HL-60 (cell line): ENCODE results near the gene ATP6V1D.

ENCODE experiments used
- DNase-seq, 2 experiments: peaks; one replicate each; pipeline ENCODE4 v3.0.0-alpha.2; 2010 to 2020; ENCODE audit warnings: low read depth in 1 of 2, low spot score in 1 of 2
- H3K27ac ChIP-seq: fragments of 250-450 bp; sonication (Bioruptor Pico); replicated peaks from 2 replicates; pipeline ENCODE4 v1.5.1; 2020; ENCODE audit warnings: mild to moderate bottlenecking, moderate library complexity
- H3K27me3 ChIP-seq: fragments of 250-450 bp; sonication (Bioruptor Pico); 2 replicates; pipeline ENCODE4 v1.5.1; 2021; ENCODE audit warnings: mild to moderate bottlenecking, moderate library complexity; ENCODE audit not compliant: insufficient read depth, poor library complexity, severe bottlenecking
- H3K4me3 ChIP-seq: replicated peaks from 2 replicates; pipeline ENCODE4 v1.5.1; 2011; ENCODE audit warnings: mild to moderate bottlenecking, control low read depth, low read length; ENCODE audit not compliant: insufficient read depth
- GABPA ChIP-seq: IDR thresholded peaks from 2 replicates; pipeline ENCODE4 v1.6.1; 2012; ENCODE audit warnings: low read depth
- POLR2AphosphoS5 ChIP-seq: IDR thresholded peaks from 2 replicates; pipeline ENCODE4 v1.6.1; 2012; ENCODE audit warnings: low read depth
- SPI1 ChIP-seq: IDR thresholded peaks from 2 replicates; pipeline ENCODE4 v1.6.1; 2012; ENCODE audit warnings: low read depth, mild to moderate bottlenecking, borderline replicate concordance
- TF ChIP-seq, protein P1 (sequence below): IDR thresholded peaks from 2 replicates; pipeline ENCODE4 v1.6.1; 2012; ENCODE audit warnings: low read depth; ENCODE audit not compliant: insufficient replicate concordance
- TF ChIP-seq, protein P2 (sequence below): IDR thresholded peaks from one replicate; pipeline ENCODE4 v1.5.1; 2011; ENCODE audit warnings: low read length, control low read depth, inconsistent platforms; ENCODE audit not compliant: insufficient read depth

Gene ATP6V1D

DNA sequence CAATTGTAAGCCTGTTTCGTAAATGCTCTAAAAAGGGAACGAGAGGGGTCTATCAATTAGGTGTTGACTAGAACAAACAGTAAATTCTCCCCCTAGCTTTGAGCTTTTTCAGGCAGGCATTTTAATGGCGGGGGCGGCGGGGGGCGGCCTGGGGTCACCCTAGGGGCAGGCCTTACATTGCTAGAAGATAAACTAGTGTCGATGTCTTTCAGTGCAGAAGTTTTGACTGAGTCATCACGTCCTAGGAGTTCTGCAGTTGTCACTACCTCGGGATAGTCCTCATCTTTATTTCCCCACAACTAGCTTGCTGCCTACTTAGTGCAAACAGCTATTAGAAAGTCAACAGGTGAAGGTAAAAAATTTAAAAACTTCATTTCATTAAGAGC lies 1.6 kb downstream of the ATP6V1D start:
- Histone ChIP-seq H3K27ac (no peak overlapping the region), H3K4me3 (no peak overlapping the region), H3K27me3 (no peaks in the 10 kb centered on the region)
- TF ChIP-seq, protein P1, sequence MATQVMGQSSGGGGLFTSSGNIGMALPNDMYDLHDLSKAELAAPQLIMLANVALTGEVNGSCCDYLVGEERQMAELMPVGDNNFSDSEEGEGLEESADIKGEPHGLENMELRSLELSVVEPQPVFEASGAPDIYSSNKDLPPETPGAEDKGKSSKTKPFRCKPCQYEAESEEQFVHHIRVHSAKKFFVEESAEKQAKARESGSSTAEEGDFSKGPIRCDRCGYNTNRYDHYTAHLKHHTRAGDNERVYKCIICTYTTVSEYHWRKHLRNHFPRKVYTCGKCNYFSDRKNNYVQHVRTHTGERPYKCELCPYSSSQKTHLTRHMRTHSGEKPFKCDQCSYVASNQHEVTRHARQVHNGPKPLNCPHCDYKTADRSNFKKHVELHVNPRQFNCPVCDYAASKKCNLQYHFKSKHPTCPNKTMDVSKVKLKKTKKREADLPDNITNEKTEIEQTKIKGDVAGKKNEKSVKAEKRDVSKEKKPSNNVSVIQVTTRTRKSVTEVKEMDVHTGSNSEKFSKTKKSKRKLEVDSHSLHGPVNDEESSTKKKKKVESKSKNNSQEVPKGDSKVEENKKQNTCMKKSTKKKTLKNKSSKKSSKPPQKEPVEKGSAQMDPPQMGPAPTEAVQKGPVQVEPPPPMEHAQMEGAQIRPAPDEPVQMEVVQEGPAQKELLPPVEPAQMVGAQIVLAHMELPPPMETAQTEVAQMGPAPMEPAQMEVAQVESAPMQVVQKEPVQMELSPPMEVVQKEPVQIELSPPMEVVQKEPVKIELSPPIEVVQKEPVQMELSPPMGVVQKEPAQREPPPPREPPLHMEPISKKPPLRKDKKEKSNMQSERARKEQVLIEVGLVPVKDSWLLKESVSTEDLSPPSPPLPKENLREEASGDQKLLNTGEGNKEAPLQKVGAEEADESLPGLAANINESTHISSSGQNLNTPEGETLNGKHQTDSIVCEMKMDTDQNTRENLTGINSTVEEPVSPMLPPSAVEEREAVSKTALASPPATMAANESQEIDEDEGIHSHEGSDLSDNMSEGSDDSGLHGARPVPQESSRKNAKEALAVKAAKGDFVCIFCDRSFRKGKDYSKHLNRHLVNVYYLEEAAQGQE = no peak
- TF ChIP-seq POLR2AphosphoS5 (no peak), SPI1 (no peak), GABPA (no peak)
- TF ChIP-seq, protein P2, sequence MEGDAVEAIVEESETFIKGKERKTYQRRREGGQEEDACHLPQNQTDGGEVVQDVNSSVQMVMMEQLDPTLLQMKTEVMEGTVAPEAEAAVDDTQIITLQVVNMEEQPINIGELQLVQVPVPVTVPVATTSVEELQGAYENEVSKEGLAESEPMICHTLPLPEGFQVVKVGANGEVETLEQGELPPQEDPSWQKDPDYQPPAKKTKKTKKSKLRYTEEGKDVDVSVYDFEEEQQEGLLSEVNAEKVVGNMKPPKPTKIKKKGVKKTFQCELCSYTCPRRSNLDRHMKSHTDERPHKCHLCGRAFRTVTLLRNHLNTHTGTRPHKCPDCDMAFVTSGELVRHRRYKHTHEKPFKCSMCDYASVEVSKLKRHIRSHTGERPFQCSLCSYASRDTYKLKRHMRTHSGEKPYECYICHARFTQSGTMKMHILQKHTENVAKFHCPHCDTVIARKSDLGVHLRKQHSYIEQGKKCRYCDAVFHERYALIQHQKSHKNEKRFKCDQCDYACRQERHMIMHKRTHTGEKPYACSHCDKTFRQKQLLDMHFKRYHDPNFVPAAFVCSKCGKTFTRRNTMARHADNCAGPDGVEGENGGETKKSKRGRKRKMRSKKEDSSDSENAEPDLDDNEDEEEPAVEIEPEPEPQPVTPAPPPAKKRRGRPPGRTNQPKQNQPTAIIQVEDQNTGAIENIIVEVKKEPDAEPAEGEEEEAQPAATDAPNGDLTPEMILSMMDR = no peak
- no peak for DNase-seq

GRCh38 chr14:67357186-67357968 lies 2.2 kb downstream of the ATP6V1D start:
- no peak for TF ChIP-seq SPI1
- TF ChIP-seq GABPA = no peak
- TF ChIP-seq, protein P1 = no peak
- TF ChIP-seq, protein P2 = no peak
- TF ChIP-seq POLR2AphosphoS5 = no peak
- Histone ChIP-seq H3K4me3 (no peak overlapping the region), H3K27me3 (no peaks in the 10 kb centered on the region), H3K27ac (no peak overlapping the region)
- no peak for DNase-seq

- Histone ChIP-seq H3K27me3 (no peaks in the 10 kb centered on the region), H3K27ac (no peak overlapping the region), H3K4me3 (no peak overlapping the region)
- TF ChIP-seq SPI1 = no peak
- TF ChIP-seq, protein P2 = no peak
- TF ChIP-seq POLR2AphosphoS5 = no peak
- TF ChIP-seq, protein P1 = no peak
- TF ChIP-seq GABPA = no peak
- no peak for DNase-seq
Observed at GRCh38 chr14:67352055-67352454, 7.5 kb downstream of the ATP6V1D start.
